Measurements from ENCODE around the gene ANXA6.

Gene ANXA6

DNA sequence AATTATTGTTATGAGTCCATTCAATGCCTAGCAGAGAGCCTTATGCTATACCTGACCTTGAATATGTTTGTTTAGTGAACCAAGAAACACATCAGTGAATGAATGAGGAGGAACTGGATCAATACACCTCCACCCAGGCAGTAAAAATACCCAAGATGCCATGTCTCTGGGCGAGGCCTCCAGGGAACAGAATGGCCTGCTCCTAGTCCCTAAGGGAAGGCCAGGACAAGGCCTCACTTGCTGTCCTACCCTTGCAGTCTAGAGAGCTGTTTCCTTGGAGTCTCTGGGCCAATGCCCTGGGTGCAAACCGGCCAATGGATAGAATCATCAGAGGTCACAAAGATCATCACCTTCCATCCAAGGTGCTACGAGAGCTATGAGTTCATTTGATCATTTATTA is 102.9 kb downstream of the ANXA6 start:
- DNase-seq (no peak), ATAC-seq (no peak)
- Mint-ChIP-seq H3K4me1 (peaks cover 59% of the 10 kb centered on the region), H3K27ac (peak overlapping the region in 1 of 2 donors; percentile 43), H3K4me3 (no peak overlapping the region), H3K9me3 (no peaks in the 10 kb centered on the region), H3K27me3 (no peaks in the 10 kb centered on the region)

DNA sequence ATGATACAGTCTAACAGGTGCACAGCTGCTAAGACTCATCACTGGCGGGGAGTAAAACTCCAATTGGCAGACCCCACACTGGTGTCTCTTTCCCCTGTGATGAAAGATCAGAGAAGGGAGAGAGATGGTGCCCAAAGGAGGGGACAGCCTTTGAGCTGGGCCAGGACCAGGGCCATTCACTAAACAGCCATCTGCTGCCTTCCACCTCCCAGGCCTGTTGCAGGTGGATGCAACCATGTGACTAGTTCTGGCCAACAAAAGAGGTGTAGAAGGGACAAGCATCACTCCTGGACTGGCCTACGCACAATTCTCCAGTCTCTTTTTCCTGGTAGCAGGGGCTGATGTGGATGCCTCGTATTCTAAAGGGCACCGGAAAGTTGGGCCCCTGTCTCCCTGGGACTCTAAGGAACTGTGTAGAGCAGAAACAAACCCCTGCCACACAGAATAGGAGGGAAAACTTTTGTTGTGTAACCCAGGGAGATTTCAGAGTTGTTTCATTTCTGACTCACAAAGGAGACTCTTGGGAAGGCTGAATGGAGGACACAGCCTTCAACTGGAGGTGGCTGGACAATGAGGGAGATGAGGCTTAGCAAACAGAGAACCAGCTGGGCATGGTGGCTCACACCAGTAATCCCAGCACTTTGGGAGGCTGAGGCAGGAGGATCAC is 103.7 kb downstream of the ANXA6 start:
- Mint-ChIP-seq H3K9me3 (no peaks in the 10 kb centered on the region), H3K4me3 (no peak overlapping the region), H3K4me1 (peaks cover 51% of the 10 kb centered on the region), H3K27me3 (no peaks in the 10 kb centered on the region), H3K27ac (peak overlapping the region in 1 of 2 donors; percentile 44)
- DNase-seq (no peak), ATAC-seq (no peak)

- peaks cover 42% of the 10 kb centered on the region for H3K4me1 Mint-ChIP-seq
- H3K27ac Mint-ChIP-seq: peak overlapping the region in 1 of 2 donors; percentile 57
- H3K4me3 Mint-ChIP-seq: no peak overlapping the region
- ATAC-seq: no peak
- H3K27me3 Mint-ChIP-seq: no peaks in the 10 kb centered on the region
- DNase-seq: no peak
- no peaks in the 10 kb centered on the region for H3K9me3 Mint-ChIP-seq
These were observed 104.7 kb downstream of the ANXA6 start for GRCh38 chr5:151052836-151053235.

GRCh38 chr5:151051931-151052608 is 105.5 kb downstream of the ANXA6 start:
- DNase-seq: no peak
- peak overlapping the region; percentile 8 to 55 for H3K27ac Mint-ChIP-seq
- no peaks in the 10 kb centered on the region for H3K9me3 Mint-ChIP-seq
- peaks cover 40% of the 10 kb centered on the region for H3K4me1 Mint-ChIP-seq
- ATAC-seq: peak; percentile 42
- H3K4me3 Mint-ChIP-seq: no peak overlapping the region
- H3K27me3 Mint-ChIP-seq: no peaks in the 10 kb centered on the region

GRCh38 chr5:151051066-151051930 is 106.3 kb downstream of the ANXA6 start:
- DNase-seq (peak; percentile 63 to 69), ATAC-seq (peak; percentile 87)
- Mint-ChIP-seq H3K4me1 (peaks cover 33% of the 10 kb centered on the region), H3K27me3 (no peaks in the 10 kb centered on the region), H3K4me3 (no peak overlapping the region), H3K9me3 (no peaks in the 10 kb centered on the region), H3K27ac (peak overlapping the region in 1 of 2 donors; percentile 8)

All from stimulated activated naive CD8-positive, alpha-beta T cell treated with anti-CD3 and anti-CD28 coated beads, Interleukin-15, amount 100 ng/mL, for 72 hours (primary cell).